Neuronal stem cell (in vitro differentiated cells): ENCODE measurements around the gene KIF26B.
"Not testable (repeated sequence)": the region's sequence is repeated elsewhere in the genome, so short reads cannot be mapped to it uniquely, and the experiment has no call there.

Source experiments
- DNase-seq: peaks from one replicate; pipeline ENCODE4 v3.0.0-alpha.2; 2013; ENCODE audit warnings: low spot score
- H2AFZ ChIP-seq: one replicate; pipeline ENCODE4 v1.6.1; 2013; ENCODE audit warnings: mild to moderate bottlenecking, low read length, inconsistent platforms
- H2AK5ac ChIP-seq: 2 replicates; pipeline ENCODE4 v1.6.1; 2013; ENCODE audit warnings: low read depth, mild to moderate bottlenecking, inconsistent platforms, low read length, moderate library complexity, mixed read lengths
- H2BK120ac ChIP-seq: 2 replicates; pipeline ENCODE4 v1.6.1; 2013; ENCODE audit warnings: low read depth, mild to moderate bottlenecking, inconsistent platforms, low read length, moderate library complexity, mixed read lengths
- H2BK12ac ChIP-seq: one replicate; pipeline ENCODE4 v1.6.1; 2013; ENCODE audit warnings: low read length, inconsistent platforms
- H2BK15ac ChIP-seq: 2 replicates; pipeline ENCODE4 v1.6.1; 2013; ENCODE audit warnings: mild to moderate bottlenecking, low read length, inconsistent platforms, mixed read lengths
- H2BK5ac ChIP-seq: one replicate; pipeline ENCODE4 v1.6.1; 2013; ENCODE audit warnings: inconsistent platforms, mild to moderate bottlenecking, low read length, moderate library complexity
- H3K14ac ChIP-seq: one replicate; pipeline ENCODE4 v1.6.1; 2013; ENCODE audit warnings: low read length, inconsistent platforms
- H3K18ac ChIP-seq: 2 replicates; pipeline ENCODE4 v1.6.1; 2013; ENCODE audit warnings: low read length, inconsistent platforms
- H3K23ac ChIP-seq: 2 replicates; pipeline ENCODE4 v1.6.1; 2013; ENCODE audit warnings: low read depth, mild to moderate bottlenecking, mixed read lengths, low read length, inconsistent platforms; ENCODE audit not compliant: poor library complexity
- H3K27ac ChIP-seq: replicated peaks from 3 replicates; pipeline ENCODE4 v1.5.1; 2013; ENCODE audit warnings: low read length, inconsistent platforms
- H3K27me3 ChIP-seq, 3 experiments: 2 replicates each; pipeline ENCODE4 v1.6.1; 2013; ENCODE audit warnings: low read length in 3 of 3, mild to moderate bottlenecking in 2 of 3, inconsistent platforms in 1 of 3, low read depth in 1 of 3, mixed read lengths in 1 of 3, moderate library complexity in 1 of 3; ENCODE audit not compliant: control insufficient read depth in 3 of 3, insufficient read depth in 3 of 3
- H3K36me3 ChIP-seq, 2 donors: replicated peaks in 1 of 2; 2 replicates each; pipeline ENCODE4 v1.6.1; 2013; ENCODE audit warnings: low read length in 2 of 2; ENCODE audit not compliant: control insufficient read depth in 2 of 2, insufficient read depth in 2 of 2
- H3K4ac ChIP-seq: 2 replicates; pipeline ENCODE4 v1.6.1; 2013; ENCODE audit warnings: inconsistent platforms, mild to moderate bottlenecking, low read length, moderate library complexity
- H3K4me1 ChIP-seq, 2 donors: 1 replicate in 1 of 2; 2 replicates in 1 of 2; pipeline ENCODE4 v1.6.1; 2013; ENCODE audit warnings: low read length in 2 of 2, low read depth in 1 of 2; ENCODE audit not compliant: control insufficient read depth in 2 of 2, insufficient read depth in 1 of 2
- H3K4me2 ChIP-seq: one replicate; pipeline ENCODE4 v1.6.1; 2013; ENCODE audit warnings: mild to moderate bottlenecking, low read length, inconsistent platforms; ENCODE audit not compliant: insufficient read depth, poor library complexity, severe bottlenecking
- H3K4me3 ChIP-seq, 2 donors: 2 replicates each; pipeline ENCODE4 v1.5.1; 2013; ENCODE audit warnings: low read length in 2 of 2, mild to moderate bottlenecking in 2 of 2, inconsistent platforms in 1 of 2, moderate library complexity in 1 of 2
- H3K79me1 ChIP-seq: one replicate; pipeline ENCODE4 v1.6.1; 2013; ENCODE audit warnings: low read depth, mild to moderate bottlenecking, inconsistent platforms, low read length, moderate library complexity
- H3K9ac ChIP-seq: one replicate; pipeline ENCODE4 v1.6.1; 2013; ENCODE audit warnings: mild to moderate bottlenecking, low read depth, low read length, inconsistent platforms; ENCODE audit not compliant: poor library complexity
- H3K9me3 ChIP-seq, 2 donors: replicated peaks in 1 of 2; 2 replicates each; pipeline versions ENCODE3 to v1.6.1; 2013; ENCODE audit warnings: low read length in 2 of 2, mild to moderate bottlenecking in 2 of 2, inconsistent platforms in 1 of 2, low read depth in 1 of 2, mixed read lengths in 1 of 2, moderate library complexity in 1 of 2; ENCODE audit not compliant: control insufficient read depth in 2 of 2, insufficient read depth in 1 of 2
- H4K8ac ChIP-seq: one replicate; pipeline ENCODE4 v1.6.1; 2013; ENCODE audit warnings: low read depth, mild to moderate bottlenecking, inconsistent platforms, low read length, moderate library complexity
- H4K91ac ChIP-seq: one replicate; pipeline ENCODE4 v1.6.1; 2013; ENCODE audit warnings: low read length, low read depth, mild to moderate bottlenecking, inconsistent platforms; ENCODE audit not compliant: poor library complexity
- WGBS, 2 donors: extraction: QIAGEN DNeasy Blood & Tissue Kit; methylation state at CpG; one replicate each; pipeline ENCODE4 v1.1.7; 2013; ENCODE audit warnings: missing lambda C conversion rate in 2 of 2, mixed read lengths in 1 of 2; ENCODE audit not compliant: insufficient read length in 2 of 2, insufficient replicate concordance in 1 of 2; ENCODE audit errors: extremely low coverage in 2 of 2; 5-methylcytosine and 5-hydroxymethylcytosine counted together

Gene KIF26B

DNA sequence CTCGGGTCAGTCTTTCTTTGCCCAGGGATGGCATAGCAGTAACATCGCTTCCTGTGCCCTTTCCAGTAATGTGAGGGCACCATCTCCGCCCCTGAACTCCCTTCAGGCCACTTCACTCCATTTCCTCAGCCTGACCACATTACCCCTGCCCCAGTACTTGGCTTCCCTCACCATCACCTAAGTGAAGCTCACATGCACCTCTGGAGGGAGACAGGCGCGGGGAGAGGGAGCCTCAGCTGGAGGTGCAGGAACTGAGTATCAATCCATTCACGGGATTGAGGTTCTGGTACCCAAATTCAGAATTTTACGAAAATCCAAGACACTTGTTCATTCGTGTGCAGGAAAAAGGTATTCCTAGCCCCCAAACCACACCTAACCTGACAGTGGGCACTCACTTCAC is 540.4 kb downstream of the KIF26B start:
- Histone ChIP-seq H2AFZ (no peak overlapping the region), H3K18ac (no peak overlapping the region), H2BK120ac (no peak overlapping the region), H2BK5ac (no peak overlapping the region), H3K4me3 (no peak overlapping the region), H3K4me1 (no peaks in the 10 kb centered on the region), H3K79me1 (no peaks in the 10 kb centered on the region), H4K91ac (no peak overlapping the region), H2BK15ac (no peak overlapping the region), H3K14ac (no peak overlapping the region), H3K36me3 (peaks cover 0 to 12% of the 10 kb centered on the region in 2 donors), H3K4ac (no peak overlapping the region), H3K27me3 (no peaks in the 10 kb centered on the region), H2BK12ac (no peak overlapping the region), H4K8ac (no peak overlapping the region), H3K27ac (no peak overlapping the region), H2AK5ac (no peak overlapping the region), H3K23ac (no peak overlapping the region), H3K9ac (no peak overlapping the region), H3K4me2 (no peak overlapping the region), H3K9me3 (no peaks in the 10 kb centered on the region)
- DNase-seq, result no peak
- WGBS, 2 donors, result no CpG with 5 or more reads among the region's 8 CpGs

GRCh38 chr1:245695701-245696100 is 540.9 kb downstream of the KIF26B start:
- H3K9me3 ChIP-seq, H3K27me3 ChIP-seq, H2BK15ac ChIP-seq, H2BK120ac ChIP-seq, H2AFZ ChIP-seq, H3K79me1 ChIP-seq, H3K27ac ChIP-seq, DNase-seq, H4K8ac ChIP-seq, H3K9ac ChIP-seq, H3K14ac ChIP-seq, H3K4me1 ChIP-seq, H3K18ac ChIP-seq, H2BK12ac ChIP-seq, H2BK5ac ChIP-seq, H3K4me3 ChIP-seq, H4K91ac ChIP-seq, H2AK5ac ChIP-seq, H3K23ac ChIP-seq, H3K4ac ChIP-seq, H3K4me2 ChIP-seq: not testable (repeated sequence)
- no CpG with 5 or more reads among the region's 11 CpGs for WGBS, 2 donors
- H3K36me3 ChIP-seq, result peaks cover 0 to 12% of the 10 kb centered on the region in 2 donors

DNA sequence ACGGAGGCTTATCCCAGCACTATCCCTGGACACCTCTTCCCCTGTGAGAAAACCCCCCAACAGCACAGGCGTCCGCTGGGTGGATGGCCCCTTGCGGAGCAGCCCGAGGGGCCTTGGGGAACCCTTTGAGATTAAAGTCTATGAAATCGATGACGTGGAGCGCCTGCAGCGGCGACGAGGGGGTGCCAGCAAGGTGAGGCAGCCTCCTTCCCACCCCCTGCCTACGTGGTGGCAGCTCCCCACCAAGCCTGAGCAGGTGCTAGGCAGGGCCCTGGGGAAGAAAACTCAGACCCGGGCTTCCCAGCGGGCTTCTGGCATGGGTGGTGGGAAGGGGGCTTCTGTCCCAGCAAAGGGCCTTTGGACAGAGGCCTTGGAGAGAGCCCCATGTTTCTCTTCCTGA is 543.3 kb downstream of the KIF26B start:
- H3K9ac ChIP-seq, result no peak overlapping the region
- no peak overlapping the region for H3K4ac ChIP-seq
- no peaks in the 10 kb centered on the region for H3K4me1 ChIP-seq
- no peak overlapping the region for H4K8ac ChIP-seq
- no peak overlapping the region for H2BK12ac ChIP-seq
- no peaks in the 10 kb centered on the region for H3K27me3 ChIP-seq
- no peak overlapping the region for H2BK5ac ChIP-seq
- H3K9me3 ChIP-seq, result no peaks in the 10 kb centered on the region
- no peak overlapping the region for H3K18ac ChIP-seq
- H3K79me1 ChIP-seq, result no peaks in the 10 kb centered on the region
- no peak overlapping the region for H2AFZ ChIP-seq
- no peak overlapping the region for H3K4me3 ChIP-seq
- peaks cover 0 to 28% of the 10 kb centered on the region in 2 donors for H3K36me3 ChIP-seq
- H2AK5ac ChIP-seq, result no peak overlapping the region
- no peak overlapping the region for H3K23ac ChIP-seq
- H2BK15ac ChIP-seq, result no peak overlapping the region
- H3K14ac ChIP-seq, result no peak overlapping the region
- H3K4me2 ChIP-seq, result no peak overlapping the region
- WGBS, 2 donors, result no CpG with 5 or more reads among the region's 14 CpGs
- H3K27ac ChIP-seq, result no peak overlapping the region
- no peak overlapping the region for H4K91ac ChIP-seq
- no peak for DNase-seq
- H2BK120ac ChIP-seq, result no peak overlapping the region

DNA sequence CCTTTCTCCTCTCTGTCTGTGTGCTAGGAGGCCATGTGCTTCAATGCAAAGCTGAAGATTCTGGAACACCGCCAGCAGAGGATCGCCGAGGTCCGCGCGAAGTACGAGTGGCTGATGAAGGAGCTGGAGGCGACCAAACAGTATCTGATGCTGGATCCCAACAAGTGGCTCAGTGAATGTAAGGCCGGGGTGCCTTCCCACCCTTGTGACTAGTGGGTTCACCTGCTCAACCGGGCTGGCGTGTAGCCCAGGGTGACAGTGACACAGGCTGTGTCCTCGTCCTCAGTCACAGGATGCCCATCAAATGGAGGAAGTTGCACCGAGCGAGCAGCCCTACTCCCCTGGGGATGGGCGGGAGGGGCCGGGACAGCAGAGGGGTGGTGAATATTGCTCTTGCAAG is 544.1 kb downstream of the KIF26B start:
- H3K79me1 ChIP-seq, result no peaks in the 10 kb centered on the region
- no peaks in the 10 kb centered on the region for H3K9me3 ChIP-seq
- no peak overlapping the region for H4K91ac ChIP-seq
- no peak overlapping the region for H3K27ac ChIP-seq
- no peak overlapping the region for H3K9ac ChIP-seq
- no peak for DNase-seq
- H3K18ac ChIP-seq, result no peak overlapping the region
- no peaks in the 10 kb centered on the region for H3K4me1 ChIP-seq
- H3K27me3 ChIP-seq, result no peaks in the 10 kb centered on the region
- H3K23ac ChIP-seq, result peak overlapping the region; percentile 23
- no peak overlapping the region for H2AFZ ChIP-seq
- H3K36me3 ChIP-seq, result peaks cover 0 to 35% of the 10 kb centered on the region in 2 donors
- no CpG with 5 or more reads among the region's 16 CpGs for WGBS, 2 donors
- H4K8ac ChIP-seq, result no peak overlapping the region
- no peak overlapping the region for H3K4me3 ChIP-seq
- no peak overlapping the region for H2BK5ac ChIP-seq
- no peak overlapping the region for H2BK15ac ChIP-seq
- H2AK5ac ChIP-seq, result no peak overlapping the region
- H2BK12ac ChIP-seq, result no peak overlapping the region
- H2BK120ac ChIP-seq, result no peak overlapping the region
- no peak overlapping the region for H3K4ac ChIP-seq
- no peak overlapping the region for H3K4me2 ChIP-seq
- H3K14ac ChIP-seq, result no peak overlapping the region
